Measurements from ENCODE around the gene PDHA2.

GRCh38 chr4:95850161-95850560 is 10.3 kb downstream of the PDHA2 start:
- TF ChIP-seq, protein P1, sequence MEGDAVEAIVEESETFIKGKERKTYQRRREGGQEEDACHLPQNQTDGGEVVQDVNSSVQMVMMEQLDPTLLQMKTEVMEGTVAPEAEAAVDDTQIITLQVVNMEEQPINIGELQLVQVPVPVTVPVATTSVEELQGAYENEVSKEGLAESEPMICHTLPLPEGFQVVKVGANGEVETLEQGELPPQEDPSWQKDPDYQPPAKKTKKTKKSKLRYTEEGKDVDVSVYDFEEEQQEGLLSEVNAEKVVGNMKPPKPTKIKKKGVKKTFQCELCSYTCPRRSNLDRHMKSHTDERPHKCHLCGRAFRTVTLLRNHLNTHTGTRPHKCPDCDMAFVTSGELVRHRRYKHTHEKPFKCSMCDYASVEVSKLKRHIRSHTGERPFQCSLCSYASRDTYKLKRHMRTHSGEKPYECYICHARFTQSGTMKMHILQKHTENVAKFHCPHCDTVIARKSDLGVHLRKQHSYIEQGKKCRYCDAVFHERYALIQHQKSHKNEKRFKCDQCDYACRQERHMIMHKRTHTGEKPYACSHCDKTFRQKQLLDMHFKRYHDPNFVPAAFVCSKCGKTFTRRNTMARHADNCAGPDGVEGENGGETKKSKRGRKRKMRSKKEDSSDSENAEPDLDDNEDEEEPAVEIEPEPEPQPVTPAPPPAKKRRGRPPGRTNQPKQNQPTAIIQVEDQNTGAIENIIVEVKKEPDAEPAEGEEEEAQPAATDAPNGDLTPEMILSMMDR (optimal IDR thresholded peaks at IDR 0.05 in 1 of 3, IDR thresholded peaks at IDR 0.05 in 1 of 3, conservative IDR thresholded peaks at IDR 0.05 in 1 of 3; ENCODE audit: extremely low read depth in 1 of 3, insufficient read depth in 2 of 3, low read length in 3 of 3) = no peak
- TF ChIP-seq EZH2 (IDR thresholded peaks at IDR 0.05; ENCODE audit: low read length) = no peak
